Measurements from ENCODE around the gene PPP1R9A.

GRCh38 chr7:95052566-95053094, 145.2 kb downstream of the PPP1R9A start:
- no peak for TF ChIP-seq FOXK2 (IDR thresholded peaks at IDR 0.05)
- TF ChIP-seq FOXM1 (IDR thresholded peaks at IDR 0.05; ENCODE audit: borderline replicate concordance) = no peak
- no peak for TF ChIP-seq SP1 (IDR thresholded peaks at IDR 0.05)
- TF ChIP-seq PKNOX1 (IDR thresholded peaks at IDR 0.05) = no peak
- no peak for TF ChIP-seq TARDBP (IDR thresholded peaks at IDR 0.05)
- TF ChIP-seq ELF4 (IDR thresholded peaks at IDR 0.05) = no peak

All from HEK293T (cell line).